Fibroblast of the aortic adventitia (primary cell): ENCODE results near the gene MUSK. TPM values are rescaled to one million over a fixed set of nuclear protein-coding genes. Genes with fewer than 3 reads are reported as not detected.

ENCODE experiments used
- DNase-seq: peaks from one replicate; pipeline ENCODE4 v3.0.0-alpha.2; 2010; ENCODE audit warnings: low read depth
- H3K4me3 ChIP-seq: 2 replicates; pipeline ENCODE4 v1.5.1; 2011; ENCODE audit warnings: low read depth, mild to moderate bottlenecking, control low read depth, low read length, moderate library complexity
- CTCF ChIP-seq: IDR thresholded peaks from 2 replicates; pipeline ENCODE4 v1.5.1; 2011; ENCODE audit warnings: mild to moderate bottlenecking, low read length, control low read depth, inconsistent platforms; ENCODE audit not compliant: insufficient read depth
- total RNA-seq: library from RNA; depleted of rRNA; stranded (reverse); fragments of >200 nt; gene quantifications from 2 replicates; pipeline ENCODE4 v1.2.3, GENCODE V29; 2012; ENCODE audit warnings: low replicate concordance

MUSK gene
- 1.4 TPM in 1 of 2 replicates, not detected in the other for total RNA-seq

- no peak within 1 kb of the TSS for H3K4me3 ChIP-seq
- DNase-seq, result no peak
- TF ChIP-seq CTCF, result no peak
These were observed at the start of gene MUSK for GRCh38 chr9:110668570-110669167. Gene MUSK, plus strand, starts transcription at chr9:110668791. Its CDS starts 114 bp downstream, at chr9:110668905.

- no peak overlapping the region for H3K4me3 ChIP-seq
- peak; percentile 67 for DNase-seq
- TF ChIP-seq CTCF, result no peak
These were observed 48.8 kb upstream of the MUSK start for GRCh38 chr9:110619831-110620230.

- peak; percentile 46 for DNase-seq
- no peak overlapping the region for H3K4me3 ChIP-seq
- no peak for TF ChIP-seq CTCF
These were observed 47.9 kb upstream of the MUSK start for GRCh38 chr9:110620726-110621125.

GRCh38 chr9:110622368-110622767 is 46.2 kb upstream of the MUSK start:
- no peak for DNase-seq
- no peak for TF ChIP-seq CTCF

GRCh38 chr9:110623462-110624025 is 45.0 kb upstream of the MUSK start:
- H3K4me3 ChIP-seq, result no peak overlapping the region
- peak; percentile 52 for TF ChIP-seq CTCF
- DNase-seq, result peak; percentile 83

More at GRCh38 chr9:110622368-110622767, 46.2 kb upstream of the MUSK start:
- H3K4me3 ChIP-seq, result no peak overlapping the region

GRCh38 chr9:110626101-110626829 is 42.3 kb upstream of the MUSK start:
- H3K4me3 ChIP-seq, result no peak overlapping the region
- peak; percentile 92 for DNase-seq
- TF ChIP-seq CTCF, result no peak
